SH-SY5Y (cell line): ENCODE data around the gene CCR7.

Experiments used
- GATA2 ChIP-seq: IDR thresholded peaks from 2 replicates; pipeline ENCODE4 v1.6.1; 2011; ENCODE audit warnings: mild to moderate bottlenecking, low read depth, low read length
- GATA3 ChIP-seq: IDR thresholded peaks from 2 replicates; pipeline ENCODE4 v1.6.1; 2011; ENCODE audit warnings: low read depth, mild to moderate bottlenecking, low read length, moderate library complexity

The CCR7 gene

DNA sequence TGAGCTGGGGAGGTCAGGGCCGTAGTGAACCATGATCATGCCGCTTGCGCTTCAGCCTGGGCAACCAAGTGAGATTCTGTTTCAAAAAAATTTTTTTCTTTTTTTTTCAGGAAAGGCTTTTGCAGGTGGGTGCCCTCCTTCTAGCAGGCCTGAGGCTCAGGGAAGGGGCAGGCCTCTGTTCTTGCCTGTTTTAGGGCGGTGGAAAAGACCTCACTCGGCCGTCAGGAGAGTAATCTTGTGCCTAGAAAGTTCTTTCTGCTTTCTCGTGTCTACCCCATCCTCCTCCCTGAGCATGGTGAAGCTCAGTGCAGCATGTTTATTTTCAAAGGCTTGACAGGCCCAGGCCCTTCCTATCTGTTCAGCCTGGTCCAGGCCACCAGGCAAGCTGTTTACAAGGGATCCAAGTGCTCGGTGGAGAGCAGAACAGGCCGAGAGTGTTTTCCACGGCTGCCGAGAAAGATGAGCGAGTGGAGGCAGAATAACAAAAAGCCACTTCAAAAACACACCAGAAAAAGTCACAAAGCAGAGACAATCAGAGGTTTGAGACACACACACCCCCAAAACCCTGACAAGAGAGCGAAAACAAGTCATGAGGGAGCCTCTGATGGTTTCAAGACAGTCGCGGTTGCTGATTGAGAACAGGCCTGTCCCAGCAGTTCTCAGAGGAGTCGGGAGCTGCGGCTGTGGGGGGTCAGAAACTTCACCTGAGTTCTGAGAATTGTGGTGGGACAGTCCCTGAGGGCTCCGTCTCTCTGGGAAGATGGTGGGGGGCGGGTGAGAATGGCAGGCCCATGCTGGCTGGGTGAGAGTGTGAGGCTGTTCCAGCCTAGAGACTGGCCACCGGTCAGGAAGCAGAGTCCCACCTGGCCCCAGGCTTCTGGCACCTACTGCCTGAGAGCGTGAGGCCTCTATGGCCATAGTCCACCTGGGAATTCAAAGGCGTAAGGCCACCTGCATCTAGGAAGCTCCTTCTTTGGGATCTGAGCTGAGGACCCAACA lies 37.5 kb upstream of the CCR7 start:
- TF ChIP-seq GATA2, result no peak

DNA sequence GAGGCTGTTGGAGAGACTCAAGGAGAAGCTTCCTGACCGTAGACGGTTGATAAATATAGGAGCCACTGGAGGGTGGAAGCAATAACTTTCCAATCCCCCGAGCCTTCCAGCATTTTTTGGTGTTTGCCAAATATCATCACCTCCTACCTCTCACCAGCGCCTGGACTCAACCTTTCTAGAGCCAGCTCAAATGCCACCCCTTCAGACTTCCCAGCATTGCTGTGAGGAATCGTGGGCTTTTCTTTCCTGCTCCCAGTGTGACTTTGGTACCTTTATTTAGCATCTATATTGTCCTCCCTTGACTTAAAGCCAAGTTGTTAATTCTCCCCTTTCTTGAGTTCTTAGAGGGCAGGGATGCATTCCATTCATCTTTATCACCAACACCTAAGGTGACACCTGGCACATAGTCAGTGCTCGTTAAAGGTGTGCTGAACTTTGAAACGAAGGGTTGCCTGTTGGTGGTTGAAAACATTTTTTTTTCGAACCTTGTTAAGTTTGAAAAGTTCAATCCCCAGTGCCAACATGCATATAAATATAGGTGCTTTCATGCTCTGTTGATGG lies 35.3 kb upstream of the CCR7 start:
- no peak for TF ChIP-seq GATA2
- TF ChIP-seq GATA3, result no peak

- TF ChIP-seq GATA3 (no peak), GATA2 (no peak)
These were observed 34.1 kb upstream of the CCR7 start for GRCh38 chr17:40599468-40599763.

- TF ChIP-seq GATA3 (no peak), GATA2 (no peak)
These were observed 33.6 kb upstream of the CCR7 start for GRCh38 chr17:40598619-40599467.

DNA sequence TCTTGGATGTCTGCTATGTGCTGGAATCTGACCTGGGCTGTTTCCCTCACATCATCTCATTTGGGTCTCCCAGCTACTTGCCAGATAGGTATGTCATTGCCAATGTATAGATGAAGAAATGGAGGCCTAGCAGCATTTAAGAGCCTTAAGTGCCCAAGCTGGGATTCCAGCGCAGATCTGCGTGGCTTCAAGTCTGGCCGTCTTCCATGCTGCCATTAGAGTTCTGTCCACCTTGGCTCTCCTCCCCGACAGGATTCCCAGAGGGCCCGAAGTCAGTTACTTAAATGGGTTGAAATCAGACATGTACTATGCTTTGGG lies 33.0 kb upstream of the CCR7 start:
- TF ChIP-seq GATA2 (no peak), GATA3 (no peak)

GRCh38 chr17:40597556-40598300 lies 32.5 kb upstream of the CCR7 start:
- TF ChIP-seq GATA2 (no peak), GATA3 (no peak)

GRCh38 chr17:40597156-40597555 lies 31.9 kb upstream of the CCR7 start:
- TF ChIP-seq GATA2 (no peak), GATA3 (no peak)

- no peak for TF ChIP-seq GATA2
- no peak for TF ChIP-seq GATA3
These were observed 31.1 kb upstream of the CCR7 start for GRCh38 chr17:40596261-40596919.

DNA sequence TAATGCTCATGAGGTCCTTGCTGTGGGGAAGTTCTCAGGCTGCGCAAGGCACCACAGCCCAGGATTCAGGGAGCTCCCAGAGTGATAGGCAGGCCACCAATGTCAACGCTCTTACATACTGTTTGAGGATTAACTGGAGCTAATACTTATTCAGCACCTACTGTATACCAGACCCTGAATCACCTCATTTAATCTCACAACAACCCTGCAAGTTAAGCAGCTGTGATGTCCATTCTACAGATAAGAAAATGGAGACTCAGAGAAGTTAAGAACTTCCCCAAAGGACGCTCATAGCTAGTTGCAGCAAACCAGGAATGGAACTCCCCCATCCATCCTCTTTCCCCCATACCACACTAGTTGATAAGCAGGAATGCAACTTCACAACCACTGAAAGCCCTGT lies 25.5 kb upstream of the CCR7 start:
- TF ChIP-seq GATA3 (no peak), GATA2 (no peak)

DNA sequence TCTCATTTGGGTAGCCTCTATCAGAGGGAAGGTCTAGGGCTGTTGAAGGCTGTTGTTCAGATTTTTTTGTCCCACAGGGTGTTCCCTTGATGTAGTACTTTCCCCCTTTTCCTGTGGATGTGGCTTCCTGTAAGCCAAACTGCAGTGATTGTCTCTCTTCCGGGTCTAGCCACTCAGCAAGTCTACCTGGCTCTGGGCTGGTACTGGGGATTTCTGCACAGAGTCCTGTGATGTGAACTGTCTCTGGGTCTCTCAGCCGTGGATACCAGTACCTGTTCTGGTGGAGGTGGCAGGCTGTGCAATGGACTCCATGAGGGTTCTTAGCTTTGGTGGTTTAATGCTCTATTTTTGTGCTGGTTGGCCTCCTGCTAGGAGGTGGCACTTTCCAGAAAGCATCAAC lies 23.3 kb upstream of the CCR7 start:
- TF ChIP-seq GATA3 (no peak), GATA2 (no peak)

DNA sequence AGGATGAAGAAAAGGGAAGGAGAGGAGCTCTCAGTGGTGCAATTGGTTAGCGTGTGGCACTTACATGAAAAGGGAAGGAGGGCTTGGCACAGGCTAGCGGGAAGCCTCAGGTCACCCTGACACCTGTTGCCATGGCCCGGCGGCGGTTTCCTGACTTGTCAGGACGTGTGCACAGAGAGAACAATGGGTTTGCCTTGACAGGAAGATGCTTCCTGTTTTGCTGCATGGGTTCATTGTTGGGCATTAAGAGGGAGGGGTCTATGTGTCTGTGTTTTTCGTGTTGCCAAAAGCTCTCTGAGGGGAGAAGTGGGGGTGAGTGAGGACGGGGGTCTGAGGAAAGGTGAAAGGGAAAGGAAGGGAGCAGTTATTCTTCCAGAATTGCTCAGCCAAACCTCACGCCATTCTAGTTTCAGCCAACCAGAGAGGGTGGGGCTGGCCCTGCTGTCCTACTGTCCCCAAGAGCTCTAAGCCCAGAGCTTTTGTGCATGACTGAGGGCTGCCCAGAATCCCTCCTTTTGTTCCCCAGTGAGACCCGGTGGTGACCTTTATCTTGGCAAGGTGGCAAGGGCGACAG lies 17.1 kb upstream of the CCR7 start:
- TF ChIP-seq GATA3, result no peak
- TF ChIP-seq GATA2, result no peak

GRCh38 chr17:40580140-40580539 lies 14.9 kb upstream of the CCR7 start:
- TF ChIP-seq GATA2 (no peak), GATA3 (no peak)

GRCh38 chr17:40579471-40579870 lies 14.2 kb upstream of the CCR7 start:
- TF ChIP-seq GATA3 (no peak), GATA2 (no peak)
